ENCODE measurements around the gene HSPB1.
A peak's percentile ranks its signal among the peaks of the same experiment; 100 is the strongest.

HSPB1 gene

GRCh38 chr7:76296743-76297740, 5.4 kb upstream of the HSPB1 start:
- H3K14ac ChIP-seq (ENCODE audit: low read length): peak overlapping the region; percentile 43
- peak overlapping the region; percentile 74 for H4K91ac ChIP-seq (ENCODE audit: low read depth, low read length)
- peak overlapping the region; percentile 65 for H2AK5ac ChIP-seq (ENCODE audit: low read length)
- H3K27ac ChIP-seq (ENCODE audit: low read depth, low read length): no peak overlapping the region
- H2BK12ac ChIP-seq (ENCODE audit: low read length): peak overlapping the region; percentile 82
- no peak overlapping the region for H3K4ac ChIP-seq (ENCODE audit: low read depth, low read length)
- no peak overlapping the region for H4K12ac ChIP-seq (ENCODE audit: low read depth, low read length)
- no peaks in the 10 kb centered on the region for H3K36me3 ChIP-seq (ENCODE audit: control insufficient read depth in 1 of 2, insufficient read depth in 2 of 2, low read length in 2 of 2)
- no peaks in the 10 kb centered on the region for H3K27me3 ChIP-seq (ENCODE audit: insufficient read depth, low read length)
- no peaks in the 10 kb centered on the region for H3K9me3 ChIP-seq (ENCODE audit: insufficient read depth, low read depth, low read length)
- peak overlapping the region; percentile 54 for H4K8ac ChIP-seq (ENCODE audit: low read depth, low read length)
- H3K18ac ChIP-seq (ENCODE audit: low read length): no peak overlapping the region
- H3K9ac ChIP-seq (ENCODE audit: low read length): no peak overlapping the region
- H2AFZ ChIP-seq (ENCODE audit: insufficient read depth, low read length, poor library complexity): peak overlapping the region; percentile 52
- peaks cover 40% of the 10 kb centered on the region for H3K79me1 ChIP-seq (ENCODE audit: low read length)
- peaks cover under 1% of the 10 kb centered on the region for H3K79me2 ChIP-seq (ENCODE audit: control insufficient read depth, insufficient read depth, low read length, poor library complexity)
- peak overlapping the region; percentile 64 for H2BK120ac ChIP-seq (ENCODE audit: insufficient read depth, low read length, poor library complexity)
- DNase-seq: peak; percentile 69 to 84
- no peak overlapping the region for H2BK5ac ChIP-seq (ENCODE audit: low read depth, low read length, poor library complexity)
- H3K4me1 ChIP-seq (ENCODE audit: control insufficient read depth in 1 of 2, insufficient read depth in 2 of 2, low read length in 2 of 2): peaks cover 30 to 44% of the 10 kb centered on the region in 2 experiments
- no peak overlapping the region for H3K4me3 ChIP-seq (ENCODE audit: low read depth, low read length)
- no peak overlapping the region for H3K23ac ChIP-seq (ENCODE audit: low read length)
- no CpG with 5 or more reads among the region's 22 CpGs for WGBS (ENCODE audit: extremely low coverage, insufficient coverage, insufficient read length)
- no peak overlapping the region for H3K4me2 ChIP-seq (ENCODE audit: low read length)

GRCh38 chr7:76300166-76300731, 2.2 kb upstream of the HSPB1 start:
- Histone ChIP-seq H3K4me2 (ENCODE audit: low read length) (no peak overlapping the region), H3K14ac (ENCODE audit: low read length) (no peak overlapping the region), H3K4me3 (ENCODE audit: low read depth, low read length) (no peak overlapping the region), H2AK5ac (ENCODE audit: low read length) (no peak overlapping the region), H4K91ac (ENCODE audit: low read depth, low read length) (peak overlapping the region; percentile 53), H2BK120ac (ENCODE audit: insufficient read depth, low read length, poor library complexity) (peak overlapping the region; percentile 45), H3K18ac (ENCODE audit: low read length) (no peak overlapping the region), H2AFZ (ENCODE audit: insufficient read depth, low read length, poor library complexity) (no peak overlapping the region), H3K36me3 (ENCODE audit: control insufficient read depth in 1 of 2, insufficient read depth in 2 of 2, low read length in 2 of 2) (peaks cover 8 to 10% of the 10 kb centered on the region in 2 experiments), H3K79me2 (ENCODE audit: control insufficient read depth, insufficient read depth, low read length, poor library complexity) (peaks cover 7% of the 10 kb centered on the region), H3K27ac (ENCODE audit: low read depth, low read length) (peak overlapping the region; percentile 48), H2BK12ac (ENCODE audit: low read length) (peak overlapping the region; percentile 88), H2BK5ac (ENCODE audit: low read depth, low read length, poor library complexity) (no peak overlapping the region), H3K9me3 (ENCODE audit: insufficient read depth, low read depth, low read length) (no peaks in the 10 kb centered on the region), H3K4me1 (ENCODE audit: control insufficient read depth in 1 of 2, insufficient read depth in 2 of 2, low read length in 2 of 2) (peaks cover 12 to 26% of the 10 kb centered on the region in 2 experiments), H3K4ac (ENCODE audit: low read depth, low read length) (no peak overlapping the region), H3K27me3 (ENCODE audit: insufficient read depth, low read length) (no peaks in the 10 kb centered on the region), H3K79me1 (ENCODE audit: low read length) (peaks cover 34% of the 10 kb centered on the region), H3K23ac (ENCODE audit: low read length) (no peak overlapping the region), H4K12ac (ENCODE audit: low read depth, low read length) (no peak overlapping the region), H4K8ac (ENCODE audit: low read depth, low read length) (peak overlapping the region; percentile 3), H3K9ac (ENCODE audit: low read length) (no peak overlapping the region)
- WGBS (ENCODE audit: extremely low coverage, insufficient coverage, insufficient read length): no CpG with 5 or more reads among the region's 7 CpGs
- DNase-seq: peak; percentile 84 to 96

- Histone ChIP-seq H4K91ac (ENCODE audit: low read depth, low read length) (peak overlapping the region; percentile 50), H3K4me2 (ENCODE audit: low read length) (no peak overlapping the region), H2BK120ac (ENCODE audit: insufficient read depth, low read length, poor library complexity) (no peak overlapping the region), H3K18ac (ENCODE audit: low read length) (no peak overlapping the region), H2BK5ac (ENCODE audit: low read depth, low read length, poor library complexity) (no peak overlapping the region), H4K12ac (ENCODE audit: low read depth, low read length) (no peak overlapping the region), H3K27ac (ENCODE audit: low read depth, low read length) (no peak overlapping the region), H3K9ac (ENCODE audit: low read length) (no peak overlapping the region), H3K4ac (ENCODE audit: low read depth, low read length) (no peak overlapping the region), H2AFZ (ENCODE audit: insufficient read depth, low read length, poor library complexity) (no peak overlapping the region), H3K79me2 (ENCODE audit: control insufficient read depth, insufficient read depth, low read length, poor library complexity) (peaks cover 7% of the 10 kb centered on the region), H2BK12ac (ENCODE audit: low read length) (peak overlapping the region; percentile 59), H3K4me1 (ENCODE audit: control insufficient read depth in 1 of 2, insufficient read depth in 2 of 2, low read length in 2 of 2) (peaks cover 12 to 26% of the 10 kb centered on the region in 2 experiments), H3K79me1 (ENCODE audit: low read length) (peaks cover 34% of the 10 kb centered on the region), H3K27me3 (ENCODE audit: insufficient read depth, low read length) (no peaks in the 10 kb centered on the region), H3K36me3 (ENCODE audit: control insufficient read depth in 1 of 2, insufficient read depth in 2 of 2, low read length in 2 of 2) (peaks cover 8 to 10% of the 10 kb centered on the region in 2 experiments), H3K9me3 (ENCODE audit: insufficient read depth, low read depth, low read length) (no peaks in the 10 kb centered on the region), H3K14ac (ENCODE audit: low read length) (no peak overlapping the region), H4K8ac (ENCODE audit: low read depth, low read length) (no peak overlapping the region), H3K4me3 (ENCODE audit: low read depth, low read length) (no peak overlapping the region), H2AK5ac (ENCODE audit: low read length) (peak overlapping the region; percentile 2), H3K23ac (ENCODE audit: low read length) (no peak overlapping the region)
- no peak for DNase-seq
- no CpG with 5 or more reads among the region's 3 CpGs for WGBS (ENCODE audit: extremely low coverage, insufficient coverage, insufficient read length)
These were observed 1.5 kb upstream of the HSPB1 start for GRCh38 chr7:76301000-76301399.

- H2BK120ac ChIP-seq (ENCODE audit: insufficient read depth, low read length, poor library complexity): peak overlapping the region; percentile 52
- no peak overlapping the region for H2AFZ ChIP-seq (ENCODE audit: insufficient read depth, low read length, poor library complexity)
- no peaks in the 10 kb centered on the region for H3K9me3 ChIP-seq (ENCODE audit: insufficient read depth, low read depth, low read length)
- H2BK5ac ChIP-seq (ENCODE audit: low read depth, low read length, poor library complexity): peak overlapping the region; percentile 55
- H3K36me3 ChIP-seq (ENCODE audit: control insufficient read depth in 1 of 2, insufficient read depth in 2 of 2, low read length in 2 of 2): peaks cover 8 to 10% of the 10 kb centered on the region in 2 experiments
- H3K14ac ChIP-seq (ENCODE audit: low read length): peak overlapping the region; percentile 87
- peak overlapping the region; percentile 98 for H3K18ac ChIP-seq (ENCODE audit: low read length)
- H3K27me3 ChIP-seq (ENCODE audit: insufficient read depth, low read length): no peaks in the 10 kb centered on the region
- no peak overlapping the region for H3K23ac ChIP-seq (ENCODE audit: low read length)
- H3K79me2 ChIP-seq (ENCODE audit: control insufficient read depth, insufficient read depth, low read length, poor library complexity): peaks cover 10% of the 10 kb centered on the region
- peak overlapping the region; percentile 82 for H4K12ac ChIP-seq (ENCODE audit: low read depth, low read length)
- peaks cover 39% of the 10 kb centered on the region for H3K79me1 ChIP-seq (ENCODE audit: low read length)
- peak overlapping the region; percentile 84 for H2AK5ac ChIP-seq (ENCODE audit: low read length)
- H2BK12ac ChIP-seq (ENCODE audit: low read length): peak overlapping the region; percentile 63
- H3K4ac ChIP-seq (ENCODE audit: low read depth, low read length): peak overlapping the region; percentile 25
- peak overlapping the region; percentile 83 for H3K27ac ChIP-seq (ENCODE audit: low read depth, low read length)
- H4K8ac ChIP-seq (ENCODE audit: low read depth, low read length): peak overlapping the region; percentile 77
- peak; percentile 67 to 83 for DNase-seq
- H3K4me1 ChIP-seq (ENCODE audit: control insufficient read depth in 1 of 2, insufficient read depth in 2 of 2, low read length in 2 of 2): peaks cover 17 to 27% of the 10 kb centered on the region in 2 experiments
- peak overlapping the region; percentile 95 for H4K91ac ChIP-seq (ENCODE audit: low read depth, low read length)
- H3K4me3 ChIP-seq (ENCODE audit: low read depth, low read length): peak overlapping the region; percentile 83
- H3K9ac ChIP-seq (ENCODE audit: low read length): peak overlapping the region; percentile 75
- no CpG with 5 or more reads among the region's 56 CpGs for WGBS (ENCODE audit: extremely low coverage, insufficient coverage, insufficient read length)
- H3K4me2 ChIP-seq (ENCODE audit: low read length): peak overlapping the region; percentile 66
These were observed 1.0 kb downstream of the HSPB1 start for GRCh38 chr7:76303202-76304147.

Data from trophoblast cell (in vitro differentiated cells and primary cell).